ENCODE measurements around the gene GAD2.

The GAD2 gene

GRCh38 chr10:26222563-26222962 is 6.0 kb downstream of the GAD2 start:
- no peak for DNase-seq (ENCODE audit: low spot score)

GRCh38 chr10:26225322-26225721 is 8.7 kb downstream of the GAD2 start:
- DNase-seq (ENCODE audit: low spot score), result no peak

GRCh38 chr10:26227786-26228185 is 11.2 kb downstream of the GAD2 start:
- DNase-seq (ENCODE audit: low spot score), result no peak

GRCh38 chr10:26232174-26232573 is 15.6 kb downstream of the GAD2 start:
- no peak for DNase-seq (ENCODE audit: low spot score)

- DNase-seq (ENCODE audit: low spot score), result no peak
Measured at GRCh38 chr10:26235761-26236160, 19.2 kb downstream of the GAD2 start.

- DNase-seq (ENCODE audit: low spot score), result no peak
Measured at GRCh38 chr10:26238378-26238777, 21.8 kb downstream of the GAD2 start.

GRCh38 chr10:26242706-26243350 is 26.3 kb downstream of the GAD2 start:
- DNase-seq (ENCODE audit: low spot score), result no peak

- no peak for DNase-seq (ENCODE audit: low spot score)
Measured at GRCh38 chr10:26243351-26243720, 26.8 kb downstream of the GAD2 start.

- DNase-seq (ENCODE audit: low spot score), result no peak
Measured at GRCh38 chr10:26249681-26250080, 33.1 kb downstream of the GAD2 start.

GRCh38 chr10:26251925-26252324 is 35.4 kb downstream of the GAD2 start:
- no peak for DNase-seq (ENCODE audit: low spot score)

- DNase-seq (ENCODE audit: low spot score), result no peak
Measured at GRCh38 chr10:26254616-26255015, 38.0 kb downstream of the GAD2 start.

- no peak for DNase-seq (ENCODE audit: low spot score)
Measured at GRCh38 chr10:26259341-26259740, 42.8 kb downstream of the GAD2 start.

- DNase-seq (ENCODE audit: low spot score), result peak; percentile 58
Measured at GRCh38 chr10:26269754-26270153, 53.2 kb downstream of the GAD2 start.

- no peak for DNase-seq (ENCODE audit: low spot score)
Measured at GRCh38 chr10:26274391-26274790, 57.8 kb downstream of the GAD2 start.

GRCh38 chr10:26278295-26278694 is 61.7 kb downstream of the GAD2 start:
- no peak for DNase-seq (ENCODE audit: low spot score)

- DNase-seq (ENCODE audit: low spot score), result no peak
Measured at GRCh38 chr10:26290236-26290635, 73.7 kb downstream of the GAD2 start.

- DNase-seq (ENCODE audit: low spot score), result no peak
Measured at GRCh38 chr10:26291721-26292480, 75.3 kb downstream of the GAD2 start.

- no peak for DNase-seq (ENCODE audit: low spot score)
Measured at GRCh38 chr10:26296360-26296759, 79.8 kb downstream of the GAD2 start.

GRCh38 chr10:26300001-26300400 is 83.4 kb downstream of the GAD2 start:
- DNase-seq (ENCODE audit: low spot score), result no peak

- DNase-seq (ENCODE audit: low spot score), result no peak
Measured at GRCh38 chr10:26303366-26303765, 86.8 kb downstream of the GAD2 start.

- DNase-seq (ENCODE audit: low spot score), result no peak
Measured at GRCh38 chr10:26310361-26310760, 93.8 kb downstream of the GAD2 start.

- DNase-seq (ENCODE audit: low spot score), result peak; percentile 70
Measured at GRCh38 chr10:26311383-26311940, 94.9 kb downstream of the GAD2 start.

GRCh38 chr10:26314265-26315013 is 97.9 kb downstream of the GAD2 start:
- DNase-seq (ENCODE audit: low spot score), result no peak
